Head of caudate nucleus (tissue), 42 donors: ENCODE measurements around the gene APOL6.
A peak's percentile ranks its signal among the peaks of the same experiment; 100 is the strongest.
"Not testable (repeated sequence)": the region's sequence is repeated elsewhere in the genome, so short reads cannot be mapped to it uniquely, and the experiment has no call there.

Experiments used
- DNase-seq, 42 donors: peaks; one replicate each; pipeline versions ENCODE4 v3.0.0 to v3.0.0-alpha.2; 2020 to 2021; ENCODE audit warnings: mixed read lengths in 7 of 42
- intact Hi-C: fragments of 100-400 bp; cut with DNase I; formaldehyde crosslinking; loops from one replicate; pipeline ENCODE4 v1.15.0; 2022

The APOL6 gene

GRCh38 chr22:35660291-35661127 is 12.3 kb downstream of the APOL6 start:
- intact Hi-C loops: no loop called here
- DNase-seq: no peak

DNA sequence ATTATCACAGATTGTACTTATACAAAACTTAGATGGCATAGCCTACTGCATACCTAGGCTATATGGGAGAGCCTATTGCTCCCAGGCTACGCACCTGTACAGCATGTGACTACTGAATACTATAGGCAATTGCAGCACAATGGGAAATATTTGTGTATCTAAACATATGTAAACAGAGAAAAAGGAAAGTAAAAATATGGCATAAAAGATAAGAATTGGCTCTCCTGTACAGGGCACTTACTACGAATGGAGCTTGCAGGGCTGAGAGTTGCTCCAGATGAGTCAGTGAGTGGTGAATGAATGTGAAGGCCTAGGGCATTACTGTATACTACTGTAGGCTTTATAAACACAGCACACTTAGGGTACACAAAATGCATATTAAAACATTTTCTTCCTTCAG is 13.2 kb downstream of the APOL6 start:
- DNase-seq: no peak
- intact Hi-C loops: no loop called here

DNA sequence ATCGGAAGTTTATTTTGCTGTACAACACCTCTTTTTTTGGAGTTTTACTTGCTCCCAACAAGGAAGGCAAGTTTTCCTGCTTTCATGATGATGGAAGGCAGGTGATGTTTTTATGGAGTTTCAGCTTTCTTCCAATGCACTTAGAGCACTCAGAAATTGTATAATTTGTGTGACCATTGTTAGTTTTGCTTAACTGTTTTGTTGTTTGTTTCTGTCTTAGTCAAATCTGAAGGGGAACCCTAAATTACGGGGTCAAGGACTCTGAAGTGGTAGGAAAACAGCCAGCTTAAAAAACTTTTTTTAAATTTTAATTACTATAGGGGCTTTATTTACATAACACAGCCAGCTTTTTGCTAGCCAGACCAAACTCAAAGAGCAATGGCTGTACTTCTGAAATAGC is 14.7 kb downstream of the APOL6 start:
- intact Hi-C loops: no loop called here
- no peak for DNase-seq

GRCh38 chr22:35663371-35663770 is 15.1 kb downstream of the APOL6 start:
- no peak for DNase-seq
- intact Hi-C loops: no loop called here

- no peak for DNase-seq
- intact Hi-C loops: no loop called here
These were observed 16.8 kb downstream of the APOL6 start for GRCh38 chr22:35664955-35665587.

GRCh38 chr22:35666699-35667098 is 18.5 kb downstream of the APOL6 start:
- DNase-seq, intact Hi-C loops: not testable (repeated sequence)

DNA sequence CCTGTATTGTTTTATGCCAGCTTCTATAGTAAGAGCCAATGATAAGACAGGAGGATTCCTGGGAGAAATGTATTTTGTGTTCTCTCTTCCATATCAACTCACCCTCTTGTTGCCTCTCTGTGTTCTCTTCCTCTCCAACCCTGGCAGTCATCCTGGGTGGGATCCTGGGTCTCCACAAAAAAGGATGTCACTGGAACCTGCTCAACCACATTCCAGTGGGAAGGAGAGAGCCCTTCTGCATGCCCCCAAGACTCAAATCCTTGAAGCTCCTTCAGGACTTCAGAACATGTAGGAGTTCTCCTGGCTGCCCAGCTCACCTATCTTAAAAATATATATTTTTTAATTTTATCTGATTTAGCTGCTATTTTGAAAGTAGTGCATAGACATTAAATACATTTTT is 26.1 kb downstream of the APOL6 start:
- DNase-seq: no peak
- intact Hi-C loops: no loop called here

DNA sequence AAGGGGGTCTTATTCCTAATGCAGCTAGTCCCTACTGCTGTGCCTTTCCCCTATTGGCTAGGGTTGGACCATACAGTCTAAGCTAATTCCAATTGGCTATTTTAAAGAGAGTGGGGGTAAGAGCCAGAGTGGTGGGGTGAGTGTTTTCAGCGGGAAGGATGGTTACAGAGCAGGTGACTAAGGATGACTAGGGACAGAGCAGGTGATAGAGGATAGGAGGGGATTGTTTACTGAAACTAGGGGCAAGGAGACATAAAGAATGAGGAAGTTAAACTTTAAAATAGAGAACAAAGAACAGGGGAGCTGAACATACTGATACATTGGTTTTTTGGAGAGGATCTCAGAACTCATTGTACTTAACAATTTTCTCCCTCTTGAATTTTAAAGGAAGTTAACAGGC is 27.8 kb downstream of the APOL6 start:
- intact Hi-C loops, DNase-seq: not testable (repeated sequence)

GRCh38 chr22:35677460-35678187 is 29.4 kb downstream of the APOL6 start:
- DNase-seq: no peak
- intact Hi-C loops: no loop called here

- DNase-seq: no peak
- intact Hi-C loops: no loop called here
These were observed 30.6 kb downstream of the APOL6 start for GRCh38 chr22:35678836-35679235.

- DNase-seq, intact Hi-C loops: not testable (repeated sequence)
These were observed 31.2 kb downstream of the APOL6 start for GRCh38 chr22:35679492-35679891.

DNA sequence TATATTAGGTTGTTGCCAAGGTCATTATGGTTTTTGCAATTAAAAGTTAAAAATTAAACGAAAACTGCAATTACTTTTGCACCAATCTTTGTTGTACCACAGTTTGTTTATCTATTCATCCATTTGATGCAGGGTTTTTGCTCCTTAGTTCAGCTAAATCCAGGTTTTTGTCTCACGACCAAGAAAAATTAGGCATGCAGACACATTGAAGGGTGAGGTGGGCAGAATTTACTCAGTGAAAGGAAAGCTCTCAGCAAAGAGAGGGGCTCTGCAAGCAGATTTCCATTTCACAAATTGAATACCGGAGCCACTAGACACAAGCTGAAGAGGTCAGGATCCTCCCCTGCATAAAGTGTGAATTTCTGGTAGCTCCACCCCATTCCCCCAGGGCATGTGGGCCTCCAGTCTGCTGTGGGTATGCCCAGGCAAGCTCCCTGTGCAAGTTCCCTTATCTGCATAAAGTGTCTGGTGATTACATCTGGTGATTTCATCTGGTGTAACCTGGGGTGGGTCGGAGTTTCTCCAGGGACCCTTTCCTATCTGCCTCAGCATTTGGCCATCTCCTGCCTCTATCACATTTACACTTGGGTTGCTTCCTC is 33.3 kb downstream of the APOL6 start:
- DNase-seq: no peak
- intact Hi-C loops: no loop called here

- intact Hi-C loops: no loop called here
These were observed 35.3 kb downstream of the APOL6 start for GRCh38 chr22:35683560-35683959.

DNA sequence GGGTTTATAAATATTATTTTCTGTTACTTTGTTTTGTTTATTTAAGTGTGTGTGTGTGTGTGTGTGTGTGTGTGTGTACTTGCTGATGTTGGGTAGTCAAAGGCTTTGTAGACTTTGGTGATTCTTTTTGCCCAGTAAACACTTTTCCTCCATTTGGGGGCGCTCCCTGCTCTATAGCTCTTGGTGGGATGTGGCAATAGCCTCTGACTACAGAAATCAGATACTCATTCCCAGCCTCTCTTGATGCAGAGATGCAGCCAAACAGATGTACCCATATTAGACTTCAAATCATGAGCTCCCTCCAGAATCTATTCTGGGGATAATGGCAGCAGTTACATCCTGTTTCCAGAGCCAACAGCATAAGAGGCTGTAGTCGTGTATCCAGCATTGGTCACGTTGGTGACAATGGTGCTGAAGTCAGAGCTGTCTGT is 36.0 kb downstream of the APOL6 start:
- peak in 21 of 42 donors; percentile 12 to 69 (median 27) for DNase-seq
- intact Hi-C loops: no loop called here

More at GRCh38 chr22:35683560-35683959, 35.3 kb downstream of the APOL6 start:
- no peak for DNase-seq

DNA sequence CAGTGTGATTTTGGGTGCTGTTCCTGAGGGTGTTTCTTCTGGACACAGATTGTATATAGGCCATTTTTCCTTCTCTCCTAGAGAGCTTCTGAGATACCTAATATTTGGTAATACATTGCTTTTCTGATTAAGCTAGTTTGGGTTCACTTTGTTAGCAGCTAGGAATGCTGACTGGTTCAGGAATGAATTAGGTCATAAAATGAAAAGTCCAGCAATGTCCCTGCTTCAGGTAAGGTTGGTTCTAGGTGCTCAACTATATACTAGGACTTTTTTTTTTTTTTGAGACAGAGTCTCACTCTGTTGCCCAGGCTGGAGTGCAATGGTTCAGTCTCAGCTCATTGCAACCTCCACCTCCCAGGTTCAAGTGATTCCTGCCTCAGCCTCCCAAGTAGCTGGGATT is 36.5 kb downstream of the APOL6 start:
- intact Hi-C loops: no loop called here
- DNase-seq: no peak

DNA sequence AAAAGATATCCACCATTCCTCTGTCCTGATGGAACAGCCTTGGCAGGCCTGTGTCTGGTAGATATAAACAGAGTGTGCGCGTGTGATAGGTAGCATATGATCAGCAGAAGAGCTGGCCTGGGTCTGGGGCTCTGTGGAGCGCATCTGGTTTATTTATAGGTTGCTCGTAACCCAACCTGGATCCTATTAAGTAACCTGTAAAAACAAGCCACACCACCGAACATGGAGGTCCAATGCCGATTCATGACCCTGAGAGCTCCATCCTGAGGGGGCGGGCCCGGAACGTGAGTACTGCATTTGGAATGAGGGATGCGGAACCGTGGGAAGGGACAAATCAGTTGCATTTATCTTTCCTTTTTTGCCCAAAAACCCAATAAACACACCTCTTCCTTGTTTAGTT is 37.5 kb downstream of the APOL6 start:
- DNase-seq: no peak

DNA sequence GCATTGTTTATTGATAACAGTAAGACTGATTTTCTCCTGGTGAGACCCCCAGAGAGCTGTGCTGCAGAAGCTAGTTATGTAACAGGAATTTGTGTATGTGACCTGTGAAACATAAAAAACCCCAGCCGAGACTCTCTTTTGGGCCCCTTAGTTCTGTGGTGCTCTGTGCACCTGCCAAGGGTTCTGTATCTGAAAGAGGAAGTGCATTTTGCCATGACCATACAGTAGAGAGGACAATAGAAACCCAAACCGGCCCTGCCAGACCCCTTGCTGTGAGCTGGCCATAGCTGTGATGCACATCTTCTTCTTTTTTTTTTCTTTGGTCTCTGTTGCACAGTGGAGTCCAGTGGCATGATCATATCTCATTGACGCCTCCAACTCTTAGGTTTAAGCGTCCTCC is 38.1 kb downstream of the APOL6 start:
- intact Hi-C loops: no loop called here
- no peak for DNase-seq

More for the DNA sequence above, 37.5 kb downstream of the APOL6 start:
- intact Hi-C loops: no loop called here

DNA sequence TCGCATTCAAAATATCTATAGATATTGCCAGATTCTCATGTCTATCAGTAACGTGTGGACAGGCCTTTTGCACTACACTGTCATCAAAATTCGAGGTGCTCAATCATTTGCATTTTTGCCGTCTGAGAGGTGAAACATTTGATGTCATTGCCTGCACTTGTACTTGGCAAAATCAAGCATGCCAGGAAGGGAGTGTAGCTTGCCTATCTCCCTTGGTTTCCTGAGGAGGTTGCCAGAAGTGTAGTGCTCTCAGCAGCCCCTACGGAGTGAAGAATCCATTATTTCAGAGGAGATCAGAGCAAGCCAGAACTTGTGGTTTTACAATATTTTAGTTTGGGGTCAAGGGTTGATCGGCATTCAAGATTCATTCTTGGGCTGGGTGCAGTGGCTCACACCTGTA is 39.2 kb downstream of the APOL6 start:
- intact Hi-C loops: no loop called here
- DNase-seq: no peak

DNA sequence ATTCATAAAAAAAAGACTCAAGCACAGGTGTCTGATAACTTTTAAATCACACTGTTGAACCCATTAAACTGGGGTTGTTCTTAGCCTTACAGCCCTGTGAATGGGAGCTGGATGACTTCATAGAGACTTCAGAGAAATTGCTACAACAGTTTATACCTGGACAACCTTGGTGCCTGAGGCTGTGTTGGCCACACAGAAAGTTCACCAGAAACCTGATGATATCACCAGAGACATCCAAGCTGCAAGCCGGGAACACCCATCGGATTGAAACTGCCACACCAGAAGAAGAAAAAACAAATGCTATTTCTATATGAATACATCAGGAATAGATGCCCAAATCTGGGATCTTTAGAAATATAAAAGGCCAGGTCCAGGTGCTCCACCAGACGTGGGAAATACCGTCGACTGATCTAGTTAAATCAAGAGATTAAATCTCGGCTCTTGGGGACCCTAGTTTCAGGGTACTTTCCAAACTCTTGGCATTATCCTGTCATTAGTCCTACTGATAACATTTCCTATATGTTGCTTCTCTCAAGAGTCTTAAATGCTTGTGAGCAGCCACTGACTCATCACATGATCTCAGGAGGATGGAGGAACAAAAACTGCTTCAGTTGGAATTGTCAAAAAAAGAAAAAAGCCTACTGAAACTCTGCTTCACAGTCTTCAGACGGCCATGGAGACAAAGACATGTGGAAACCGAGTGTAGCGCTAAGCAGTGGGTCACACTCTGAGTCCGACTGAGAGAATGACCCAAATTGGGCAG is 40.8 kb downstream of the APOL6 start:
- no peak for DNase-seq
- intact Hi-C loops: no loop called here
